Activated B cell treated with CpG ODN at 0.5 μM for 24 hours (primary cell): ENCODE measurements around the gene DUX4. TPM values are rescaled to one million over a fixed set of nuclear protein-coding genes. Genes with fewer than 3 reads are reported as not detected.
"Not testable (repeated sequence)": the region's sequence is repeated elsewhere in the genome, so short reads cannot be mapped to it uniquely, and the experiment has no call there.

Experiments used
- ATAC-seq: fragments of 200-7000 bp; cut with Tn5 transposase; one replicate; pipeline ENCODE4 v1.10.0; 2021; ENCODE audit warnings: low read depth, mild to moderate bottlenecking, moderate library complexity
- CTCF ChIA-PET: fragments of 350-600 bp; sonication (Branson Sonifier 250); formaldehyde crosslinking; loops from one replicate; lab custom pipeline; 2021; ENCODE audit warnings: antibody characterized with exemption; lab: Charles Lee
- POLR2A ChIA-PET: fragments of 350-600 bp; sonication (Branson Sonifier 250); formaldehyde crosslinking; loops from one replicate; lab custom pipeline; 2021; ENCODE audit warnings: antibody characterized with exemption; lab: Charles Lee
- DNase-seq: peaks from one replicate; pipeline ENCODE4 v3.0.0; 2022
- H3K27ac Mint-ChIP-seq: one replicate; pipeline ENCODE4 v1.8.0; 2020; ENCODE audit warnings: mixed read lengths
- H3K27me3 Mint-ChIP-seq: one replicate; pipeline ENCODE4 v1.8.0; 2021; ENCODE audit warnings: mixed read lengths
- H3K36me3 Mint-ChIP-seq: one replicate; pipeline ENCODE4 v1.8.0; 2021; ENCODE audit warnings: low read depth, mixed read lengths
- H3K4me1 Mint-ChIP-seq: one replicate; pipeline ENCODE4 v1.8.0; 2021; ENCODE audit warnings: mixed read lengths
- H3K4me3 Mint-ChIP-seq: one replicate; pipeline ENCODE4 v1.8.0; 2020; ENCODE audit warnings: mild to moderate bottlenecking, mixed read lengths
- H3K9me3 Mint-ChIP-seq: one replicate; pipeline ENCODE4 v1.8.0; 2020; ENCODE audit warnings: mixed read lengths
- intact Hi-C: fragments of 100-400 bp; cut with micrococcal nuclease; formaldehyde crosslinking; loops from one replicate; pipeline ENCODE4 v1.15.1; 2024
- total RNA-seq: library from RNA; stranded (reverse); gene quantifications from 2 replicates; pipeline ENCODE4 v1.2.3, GENCODE V29; 2022

Gene DUX4
- total RNA-seq, result not detected in 2 replicates

DNA sequence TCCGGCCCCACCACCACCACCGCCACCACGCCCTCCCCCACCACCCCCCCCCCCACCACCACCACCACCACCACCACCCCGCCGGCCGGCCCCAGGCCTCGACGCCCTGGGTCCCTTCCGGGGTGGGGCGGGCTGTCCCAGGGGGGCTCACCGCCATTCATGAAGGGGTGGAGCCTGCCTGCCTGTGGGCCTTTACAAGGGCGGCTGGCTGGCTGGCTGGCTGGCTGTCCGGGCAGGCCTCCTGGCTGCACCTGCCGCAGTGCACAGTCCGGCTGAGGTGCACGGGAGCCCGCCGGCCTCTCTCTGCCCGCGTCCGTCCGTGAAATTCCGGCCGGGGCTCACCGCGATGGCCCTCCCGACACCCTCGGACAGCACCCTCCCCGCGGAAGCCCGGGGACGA, at the start of gene DUX4:
TSS of gene DUX4 (plus strand) at position 347 of the 400 bp plus-strand sequence. CDS start at position 347, 0 bp downstream.
- intact Hi-C loops, H3K36me3 Mint-ChIP-seq, CTCF ChIA-PET, H3K4me3 Mint-ChIP-seq, H3K27me3 Mint-ChIP-seq, H3K9me3 Mint-ChIP-seq, POLR2A ChIA-PET, ATAC-seq, DNase-seq, H3K4me1 Mint-ChIP-seq, H3K27ac Mint-ChIP-seq: not testable (repeated sequence)

DNA sequence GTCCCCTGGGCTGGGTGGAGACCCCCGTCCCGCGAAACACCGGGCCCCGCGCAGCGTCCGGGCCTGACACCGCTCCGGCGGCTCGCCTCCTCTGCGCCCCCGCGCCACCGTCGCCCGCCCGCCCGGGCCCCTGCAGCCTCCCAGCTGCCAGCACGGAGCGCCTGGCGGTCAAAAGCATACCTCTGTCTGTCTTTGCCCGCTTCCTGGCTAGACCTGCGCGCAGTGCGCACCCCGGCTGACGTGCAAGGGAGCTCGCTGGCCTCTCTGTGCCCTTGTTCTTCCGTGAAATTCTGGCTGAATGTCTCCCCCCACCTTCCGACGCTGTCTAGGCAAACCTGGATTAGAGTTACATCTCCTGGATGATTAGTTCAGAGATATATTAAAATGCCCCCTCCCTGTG, 1.9 kb downstream of the DUX4 start:
- H3K4me3 Mint-ChIP-seq, ATAC-seq, DNase-seq, H3K9me3 Mint-ChIP-seq, H3K4me1 Mint-ChIP-seq, CTCF ChIA-PET, H3K36me3 Mint-ChIP-seq, H3K27me3 Mint-ChIP-seq, POLR2A ChIA-PET, H3K27ac Mint-ChIP-seq, intact Hi-C loops: not testable (repeated sequence)

DNA sequence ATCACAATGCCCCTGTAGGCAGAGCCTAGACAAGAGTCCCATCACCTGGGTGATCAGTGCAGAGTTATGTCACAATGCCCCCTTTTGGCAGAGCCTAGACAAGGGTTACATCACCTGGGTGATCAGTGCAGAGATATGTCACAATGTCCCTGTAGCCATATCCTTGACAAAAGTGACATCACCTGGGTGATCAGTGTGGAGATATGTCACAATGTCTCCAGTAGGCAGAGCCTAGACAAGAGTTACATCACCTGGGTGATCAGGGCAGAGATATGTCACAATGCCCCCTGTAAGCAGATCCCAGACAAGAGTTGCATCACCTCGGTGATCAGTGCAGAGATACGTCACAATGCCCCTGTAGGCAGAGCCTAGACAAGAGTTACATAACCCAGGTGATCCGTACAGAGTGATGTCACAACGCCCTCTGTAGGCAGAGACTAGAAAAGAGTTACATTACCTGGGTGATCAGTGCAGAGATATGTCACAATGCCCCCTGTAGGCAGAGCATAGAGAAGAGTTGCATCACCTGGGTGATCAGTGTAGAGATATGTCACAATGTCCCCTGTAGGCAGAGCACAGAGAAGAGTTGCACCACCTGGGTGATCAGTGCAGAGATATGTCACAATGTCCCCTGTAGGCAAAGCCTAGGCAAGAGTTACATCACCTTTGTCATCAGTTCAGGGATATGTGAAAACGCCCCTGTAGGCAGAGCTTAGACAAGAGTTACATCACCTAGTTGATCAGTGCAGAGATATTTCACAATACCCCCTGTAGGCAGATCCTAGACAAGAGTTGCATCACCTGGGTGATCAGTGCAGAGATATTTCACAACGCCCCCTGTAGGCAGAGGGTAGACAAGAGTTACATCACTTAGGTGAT, 4.4 kb downstream of the DUX4 start:
- CTCF ChIA-PET, ATAC-seq, DNase-seq: not testable (repeated sequence)

DNA sequence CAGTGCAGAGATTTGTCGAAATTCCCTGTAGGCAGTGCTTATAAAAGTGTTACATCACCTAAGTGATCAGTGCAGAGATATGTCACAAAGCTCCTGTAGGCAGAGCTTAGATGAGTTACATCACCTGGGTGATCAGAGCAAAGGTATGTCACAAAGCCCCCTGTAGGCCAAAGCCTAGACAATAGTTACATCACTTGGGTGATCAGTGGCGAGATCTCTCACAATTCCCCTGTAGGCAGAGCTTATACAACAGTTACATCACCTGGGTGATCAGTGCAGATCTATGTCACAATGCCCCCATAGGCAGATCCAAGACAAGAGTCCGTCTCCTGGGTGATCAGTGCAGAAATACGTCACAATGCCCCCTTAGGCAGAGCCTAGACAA, 5.0 kb downstream of the DUX4 start:
- H3K9me3 Mint-ChIP-seq, H3K36me3 Mint-ChIP-seq, H3K27ac Mint-ChIP-seq, H3K4me3 Mint-ChIP-seq, intact Hi-C loops, H3K4me1 Mint-ChIP-seq, CTCF ChIA-PET, DNase-seq, POLR2A ChIA-PET, H3K27me3 Mint-ChIP-seq, ATAC-seq: not testable (repeated sequence)

More for the DNA sequence above, 4.4 kb downstream of the DUX4 start:
- H3K27ac Mint-ChIP-seq, H3K9me3 Mint-ChIP-seq, H3K27me3 Mint-ChIP-seq, intact Hi-C loops, H3K4me3 Mint-ChIP-seq, H3K36me3 Mint-ChIP-seq, POLR2A ChIA-PET, H3K4me1 Mint-ChIP-seq: not testable (repeated sequence)

DNA sequence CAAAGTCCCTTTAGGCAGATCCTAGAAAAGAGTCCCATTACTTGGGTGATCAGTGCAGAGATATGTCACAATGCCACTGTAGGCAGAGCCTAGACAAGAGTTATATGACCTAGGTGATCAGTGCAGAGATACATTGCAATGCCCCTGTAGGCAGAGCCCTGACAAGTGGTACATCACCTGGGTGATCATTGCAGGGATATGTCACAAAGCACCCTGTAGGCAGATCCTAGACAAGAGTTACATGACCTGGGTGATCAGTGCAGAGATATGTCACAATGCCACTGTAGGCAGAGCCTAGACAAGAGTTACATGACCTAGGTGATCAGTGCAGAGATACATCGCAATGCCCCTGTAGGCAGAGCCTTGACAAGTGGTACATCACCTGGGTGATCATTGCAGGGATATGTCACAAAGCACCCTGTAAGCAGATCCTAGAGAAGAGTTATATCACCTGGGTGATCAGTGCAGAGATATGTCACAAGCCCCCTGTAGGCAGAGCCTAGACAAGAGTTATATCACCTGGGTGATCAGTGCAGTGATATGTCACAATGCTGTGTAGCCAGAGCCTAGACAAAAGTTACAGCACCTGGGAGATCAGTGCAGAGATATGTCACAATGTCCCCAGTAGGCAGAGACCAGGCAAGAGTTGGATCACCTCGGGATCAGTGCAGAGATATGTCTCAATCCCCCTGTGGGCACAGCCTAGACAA, 5.6 kb downstream of the DUX4 start:
- not testable (repeated sequence) for DNase-seq, H3K4me1 Mint-ChIP-seq

DNA sequence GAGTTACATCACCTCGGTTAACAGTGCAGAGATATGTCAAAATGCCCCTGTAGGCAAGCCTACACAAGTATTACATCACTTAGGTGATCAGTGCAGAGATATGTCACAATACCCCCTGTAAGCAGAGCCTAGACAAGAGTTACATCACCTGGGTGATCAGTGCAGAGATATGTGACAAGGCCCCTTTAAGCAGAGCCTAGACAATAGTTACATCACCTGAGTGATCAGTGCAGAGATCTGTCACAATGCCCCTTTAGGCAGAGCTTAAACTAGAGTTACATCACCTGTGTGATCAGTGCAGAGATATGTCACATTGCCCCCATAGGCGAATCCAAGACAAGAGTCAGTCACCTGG, 6.1 kb downstream of the DUX4 start:
- intact Hi-C loops, H3K4me3 Mint-ChIP-seq, H3K36me3 Mint-ChIP-seq, ATAC-seq, DNase-seq, H3K27me3 Mint-ChIP-seq, POLR2A ChIA-PET, CTCF ChIA-PET, H3K9me3 Mint-ChIP-seq, H3K4me1 Mint-ChIP-seq, H3K27ac Mint-ChIP-seq: not testable (repeated sequence)

More for the DNA sequence above, 5.6 kb downstream of the DUX4 start:
- H3K9me3 Mint-ChIP-seq, CTCF ChIA-PET, ATAC-seq, H3K27me3 Mint-ChIP-seq, H3K36me3 Mint-ChIP-seq, H3K27ac Mint-ChIP-seq, intact Hi-C loops, POLR2A ChIA-PET, H3K4me3 Mint-ChIP-seq: not testable (repeated sequence)

DNA sequence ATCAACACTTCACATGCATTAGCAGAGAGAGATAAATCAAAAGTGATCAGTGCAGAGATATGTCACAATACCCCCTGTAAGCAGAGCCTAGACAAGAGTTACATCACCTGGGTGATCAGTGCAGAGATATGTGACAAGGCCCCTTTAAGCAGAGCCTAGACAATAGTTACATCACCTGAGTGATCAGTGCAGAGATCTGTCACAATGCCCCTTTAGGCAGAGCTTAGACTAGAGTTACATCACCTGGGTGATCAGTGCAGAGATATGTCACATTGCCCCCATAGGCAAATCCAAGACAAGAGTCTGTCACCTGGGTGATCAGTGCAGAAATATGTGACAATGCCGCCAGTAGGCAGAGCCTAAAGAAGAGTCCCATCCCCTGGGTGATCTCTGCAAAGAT, 7.4 kb downstream of the DUX4 start:
- H3K27me3 Mint-ChIP-seq, intact Hi-C loops, POLR2A ChIA-PET, H3K27ac Mint-ChIP-seq, H3K36me3 Mint-ChIP-seq, H3K4me1 Mint-ChIP-seq, ATAC-seq, H3K9me3 Mint-ChIP-seq, H3K4me3 Mint-ChIP-seq, DNase-seq, CTCF ChIA-PET: not testable (repeated sequence)

DNA sequence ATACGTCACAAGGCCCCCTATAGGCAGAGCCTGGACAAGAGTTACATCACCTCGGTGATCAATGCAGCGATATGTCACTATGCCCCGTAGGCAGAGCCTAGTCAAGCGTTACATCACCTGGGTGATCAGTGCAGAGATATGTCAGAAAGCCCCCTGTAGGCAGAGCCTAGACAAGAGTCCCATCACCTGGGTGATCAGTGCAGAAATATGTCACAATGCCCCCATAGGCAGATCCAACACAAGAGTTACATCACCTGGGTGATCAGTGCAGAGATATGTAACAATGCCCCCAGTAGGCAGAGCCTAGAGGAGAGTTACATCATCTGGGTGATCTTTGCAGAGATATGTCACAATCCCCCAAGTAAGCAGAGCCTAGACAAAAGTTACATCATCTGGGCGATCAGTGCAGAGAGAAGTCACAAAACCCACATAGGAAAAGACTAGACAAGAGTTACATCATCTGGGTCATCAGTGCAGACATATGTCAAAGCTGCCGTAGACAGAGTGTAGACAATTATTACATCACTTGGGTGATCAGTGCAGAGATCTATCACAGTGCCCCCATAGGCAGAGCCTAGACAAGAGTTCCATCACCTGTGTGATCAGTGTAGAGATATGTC, 8.0 kb downstream of the DUX4 start:
- H3K9me3 Mint-ChIP-seq, H3K4me3 Mint-ChIP-seq, POLR2A ChIA-PET, H3K27ac Mint-ChIP-seq, H3K4me1 Mint-ChIP-seq, intact Hi-C loops, H3K27me3 Mint-ChIP-seq, DNase-seq, H3K36me3 Mint-ChIP-seq, ATAC-seq, CTCF ChIA-PET: not testable (repeated sequence)

DNA sequence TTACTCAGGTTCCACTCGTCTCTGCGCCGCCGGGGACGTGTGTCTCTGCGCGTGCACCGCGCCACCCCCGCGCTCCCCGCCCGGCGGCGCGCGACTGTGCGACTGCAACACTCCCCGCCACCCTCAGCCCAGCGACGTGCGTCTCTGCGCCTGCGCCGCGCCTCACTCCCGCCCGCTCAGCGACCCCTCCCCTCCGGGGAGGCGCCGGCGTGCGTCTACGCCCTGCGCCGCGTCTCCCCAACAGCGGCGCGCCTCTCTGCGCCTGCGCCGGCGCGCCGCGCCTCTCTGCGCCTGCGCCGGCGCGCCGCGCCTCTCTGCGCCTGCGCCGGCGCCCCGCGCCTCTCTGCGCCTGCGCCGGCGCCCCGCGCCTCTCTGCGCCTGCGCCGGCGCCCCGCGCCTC, 29.9 kb downstream of the DUX4 start:
- H3K36me3 Mint-ChIP-seq, H3K27ac Mint-ChIP-seq, intact Hi-C loops, H3K4me1 Mint-ChIP-seq, ATAC-seq, H3K4me3 Mint-ChIP-seq, CTCF ChIA-PET, H3K27me3 Mint-ChIP-seq, POLR2A ChIA-PET, H3K9me3 Mint-ChIP-seq: not testable (repeated sequence)
- peak; percentile 16 for DNase-seq

Other genes with a start within 250 kb of the DUX4 start
- gene FRG1, start 232.9 kb upstream of the DUX4 start, total RNA-seq, result 45.1 and 49.0 TPM in 2 replicates
- not detected in 2 replicates for gene FRG2, start 146.5 kb upstream of the DUX4 start, total RNA-seq
- not detected in 2 replicates for gene DBET, start 109.3 kb upstream of the DUX4 start, total RNA-seq